H9 (cell line): Measurements from ENCODE around the gene TBC1D4. TPM values are rescaled to one million over a fixed set of nuclear protein-coding genes. Genes with fewer than 3 reads are reported as not detected.

Source experiments
- DNase-seq: peaks from one replicate; pipeline ENCODE4 v3.0.0-alpha.2; 2017
- H2AFZ ChIP-seq: one replicate; pipeline ENCODE4 v1.6.1; 2013; ENCODE audit warnings: mild to moderate bottlenecking, low read length, control low read depth, moderate library complexity
- H2AK5ac ChIP-seq: 2 replicates; pipeline ENCODE4 v1.6.1; 2013; ENCODE audit warnings: low read length, control low read depth, mixed read lengths; ENCODE audit not compliant: insufficient read length
- H2BK120ac ChIP-seq: one replicate; pipeline ENCODE4 v1.6.1; 2013; ENCODE audit warnings: low read depth, mild to moderate bottlenecking, low read length, control low read depth, inconsistent platforms; ENCODE audit not compliant: poor library complexity, severe bottlenecking
- H2BK12ac ChIP-seq: 2 replicates; pipeline ENCODE4 v1.6.1; 2013; ENCODE audit warnings: low read length, control low read depth, mixed read lengths, low read depth; ENCODE audit not compliant: insufficient read length
- H2BK15ac ChIP-seq: 2 replicates; pipeline ENCODE4 v1.6.1; 2013; ENCODE audit warnings: low read depth, low read length, control low read depth
- H2BK20ac ChIP-seq: one replicate; pipeline ENCODE4 v1.6.1; 2013; ENCODE audit warnings: low read depth, mild to moderate bottlenecking, low read length, control low read depth, inconsistent platforms; ENCODE audit not compliant: poor library complexity, severe bottlenecking
- H2BK5ac ChIP-seq: 2 replicates; pipeline ENCODE4 v1.6.1; 2013; ENCODE audit warnings: low read length, control low read depth, mixed read lengths; ENCODE audit not compliant: insufficient read length
- H3K14ac ChIP-seq: 2 replicates; pipeline ENCODE4 v1.6.1; 2013; ENCODE audit warnings: low read length, control low read depth; ENCODE audit not compliant: insufficient read depth
- H3K18ac ChIP-seq: 2 replicates; pipeline ENCODE4 v1.6.1; 2013; ENCODE audit warnings: low read depth, mild to moderate bottlenecking, mixed read lengths, low read length, control low read depth; ENCODE audit not compliant: insufficient read length
- H3K23ac ChIP-seq: 2 replicates; pipeline ENCODE4 v1.6.1; 2013; ENCODE audit warnings: low read length, control low read depth, mixed read lengths, low read depth; ENCODE audit not compliant: insufficient read length
- H3K23me2 ChIP-seq: 2 replicates; pipeline ENCODE4 v1.6.1; 2013; ENCODE audit warnings: low read depth, mild to moderate bottlenecking, mixed read lengths, low read length, control low read depth; ENCODE audit not compliant: insufficient read length, poor library complexity, severe bottlenecking
- H3K27ac ChIP-seq: 2 replicates; pipeline ENCODE4 v1.5.1; 2013; ENCODE audit warnings: low read length, control low read depth, mixed read lengths, low read depth; ENCODE audit not compliant: insufficient read length
- H3K27me3 ChIP-seq: 2 replicates; pipeline ENCODE4 v1.6.1; 2013; ENCODE audit warnings: low read length, control low read depth, inconsistent platforms; ENCODE audit not compliant: insufficient read depth
- H3K4ac ChIP-seq: 2 replicates; pipeline ENCODE4 v1.6.1; 2013; ENCODE audit warnings: low read depth, mild to moderate bottlenecking, control low read depth, inconsistent platforms, low read length, moderate library complexity
- H3K4me1 ChIP-seq: 2 replicates; pipeline ENCODE4 v1.6.1; 2013; ENCODE audit warnings: low read length, control low read depth, inconsistent platforms; ENCODE audit not compliant: insufficient read depth
- H3K4me2 ChIP-seq: 2 replicates; pipeline ENCODE4 v1.6.1; 2013; ENCODE audit warnings: low read length, control low read depth, mixed read lengths; ENCODE audit not compliant: insufficient read length, insufficient read depth
- H3K56ac ChIP-seq: 2 replicates; pipeline ENCODE4 v1.6.1; 2013; ENCODE audit warnings: low read depth, mild to moderate bottlenecking, mixed read lengths, low read length, control low read depth; ENCODE audit not compliant: insufficient read length
- H3K79me1 ChIP-seq: 2 replicates; pipeline ENCODE4 v1.6.1; 2013; ENCODE audit warnings: low read depth, mild to moderate bottlenecking, moderate library complexity, low read length, control low read depth, inconsistent platforms; ENCODE audit not compliant: insufficient read depth, poor library complexity, severe bottlenecking
- H3K79me2 ChIP-seq: 2 replicates; pipeline ENCODE4 v1.6.1; 2013; ENCODE audit warnings: low read length, control low read depth, inconsistent platforms; ENCODE audit not compliant: insufficient read depth
- H3K9ac ChIP-seq: 2 replicates; pipeline ENCODE4 v1.6.1; 2013; ENCODE audit warnings: low read length, control low read depth, mixed read lengths; ENCODE audit not compliant: insufficient read length; ENCODE audit errors: extremely low read depth
- H3K9me3 ChIP-seq: one replicate; pipeline ENCODE4 v1.6.1; 2013; ENCODE audit warnings: low read depth, low read length, inconsistent platforms; ENCODE audit not compliant: control insufficient read depth
- H3T11ph ChIP-seq: one replicate; pipeline ENCODE4 v1.6.1; 2013; ENCODE audit warnings: mild to moderate bottlenecking, low read length, control low read depth, inconsistent platforms
- H4K20me1 ChIP-seq: one replicate; pipeline ENCODE4 v1.6.1; 2013; ENCODE audit not compliant: control insufficient read depth, insufficient read length, insufficient read depth
- H4K5ac ChIP-seq: 2 replicates; pipeline ENCODE4 v1.6.1; 2013; ENCODE audit warnings: low read depth, mild to moderate bottlenecking, mixed read lengths, low read length, control low read depth; ENCODE audit not compliant: insufficient read length
- H4K8ac ChIP-seq: replicated peaks from 2 replicates; pipeline ENCODE4 v1.6.1; 2013; ENCODE audit warnings: low read length, control low read depth, mixed read lengths, low read depth; ENCODE audit not compliant: insufficient read length
- H4K91ac ChIP-seq: 2 replicates; pipeline ENCODE4 v1.6.1; 2013; ENCODE audit warnings: low read depth, mild to moderate bottlenecking, moderate library complexity, mixed read lengths, low read length, control low read depth; ENCODE audit not compliant: insufficient read length
- H3K27ac Mint-ChIP-seq, 3 experiments: 2 replicates in 2 of 3; 3 replicates in 1 of 3; pipeline ENCODE4 v1.8.0; 2020 to 2021; ENCODE audit warnings: mixed read lengths in 3 of 3, mild to moderate bottlenecking in 1 of 3, moderate library complexity in 1 of 3
- H3K27me3 Mint-ChIP-seq: 2 replicates; pipeline ENCODE4 v1.8.0; 2021; ENCODE audit warnings: low read depth, mild to moderate bottlenecking, moderate library complexity, mixed read lengths
- H3K36me3 Mint-ChIP-seq, 3 experiments: 2 replicates in 2 of 3; 3 replicates in 1 of 3; pipeline ENCODE4 v1.8.0; 2020 to 2021; ENCODE audit warnings: low read depth in 3 of 3, mixed read lengths in 3 of 3; ENCODE audit not compliant: insufficient read depth in 1 of 3
- H3K4me1 Mint-ChIP-seq, 2 experiments: 2 replicates each; pipeline ENCODE4 v1.8.0; 2020; ENCODE audit warnings: mixed read lengths in 2 of 2
- H3K4me3 Mint-ChIP-seq, 2 experiments: 2 replicates in 1 of 2; 3 replicates in 1 of 2; pipeline ENCODE4 v1.8.0; 2020 to 2021; ENCODE audit warnings: mild to moderate bottlenecking in 2 of 2, mixed read lengths in 2 of 2, moderate library complexity in 1 of 2
- H3K9me3 Mint-ChIP-seq, 2 experiments: 2 replicates in 1 of 2; 3 replicates in 1 of 2; pipeline ENCODE4 v1.8.0; 2020; ENCODE audit warnings: mild to moderate bottlenecking in 2 of 2, mixed read lengths in 2 of 2, moderate library complexity in 1 of 2
- CTCF ChIP-seq: fragments of 200-600 bp; sonication (generic); conservative IDR thresholded peaks from 3 replicates; pipeline ENCODE4 v1.8.0; 2021; ENCODE audit warnings: antibody characterized with exemption, mild to moderate bottlenecking
- WGBS: extraction: QIAGEN DNeasy Blood & Tissue Kit; methylation state at CpG from one replicate; pipeline ENCODE4 v1.1.7; 2013; ENCODE audit warnings: missing lambda C conversion rate, low lambda C conversion rate, mixed read lengths; ENCODE audit not compliant: insufficient read length; ENCODE audit errors: extremely low coverage; 5-methylcytosine and 5-hydroxymethylcytosine counted together
- total RNA-seq: library from RNA; stranded (reverse); gene quantifications from 2 replicates; pipeline ENCODE4 v1.2.1, GENCODE V29; 2021

The TBC1D4 gene
- total RNA-seq, 1 experiment from 2014 or later, result 10.5 TPM

- Histone ChIP-seq H2AK5ac (no peak overlapping the region), H4K20me1 (no peaks in the 10 kb centered on the region), H3T11ph (no peak overlapping the region), H3K56ac (no peak overlapping the region), H3K4me1 (no peaks in the 10 kb centered on the region), H2BK120ac (no peak overlapping the region), H3K18ac (no peak overlapping the region), H2BK15ac (no peak overlapping the region), H3K4ac (no peak overlapping the region), H2AFZ (no peak overlapping the region), H3K27ac (no peak overlapping the region), H4K8ac (no peak overlapping the region), H3K79me2 (no peaks in the 10 kb centered on the region), H2BK12ac (no peak overlapping the region), H4K91ac (no peak overlapping the region), H3K23me2 (no peaks in the 10 kb centered on the region), H3K14ac (no peak overlapping the region), H3K9me3 (no peaks in the 10 kb centered on the region), H3K9ac (no peak overlapping the region), H2BK5ac (no peak overlapping the region), H4K5ac (no peak overlapping the region), H3K4me2 (no peak overlapping the region), H3K79me1 (no peaks in the 10 kb centered on the region), H3K23ac (no peak overlapping the region), H2BK20ac (no peak overlapping the region), H3K27me3 (no peaks in the 10 kb centered on the region)
- H3K27ac Mint-ChIP-seq, result peak overlapping the region in 2 of 3 experiments; percentile 7 to 29; a peak in 4 of 7 replicates
- peaks cover 2 to 4% of the 10 kb centered on the region in 2 experiments; a peak in 2 of 5 replicates for H3K9me3 Mint-ChIP-seq
- H3K4me1 Mint-ChIP-seq, result 0 out of 4 replicates have a peak, but pooled peaks cover 0 to 2% of the 10 kb centered on the region in 2 experiments
- DNase-seq, result no peak
- no peak for TF ChIP-seq CTCF
- H3K4me3 Mint-ChIP-seq, result no peak overlapping the region
- H3K36me3 Mint-ChIP-seq, result peaks cover 0 to 7% (median 0%) of the 10 kb centered on the region in 3 experiments; a peak in 1 of 7 replicates
- no peaks in the 10 kb centered on the region for H3K27me3 Mint-ChIP-seq
- no CpG with 5 or more reads among the region's 8 CpGs for WGBS
These were observed 38.5 kb downstream of the TBC1D4 start for GRCh38 chr13:75443356-75443958.
